ENCODE measurements around the gene RPS6KA1. TPM values are rescaled to one million over a fixed set of nuclear protein-coding genes. Genes with fewer than 3 reads are reported as not detected.

RPS6KA1 gene
- total RNA-seq, 2 experiments from 2014 or later = 131 to 133 TPM

DNA sequence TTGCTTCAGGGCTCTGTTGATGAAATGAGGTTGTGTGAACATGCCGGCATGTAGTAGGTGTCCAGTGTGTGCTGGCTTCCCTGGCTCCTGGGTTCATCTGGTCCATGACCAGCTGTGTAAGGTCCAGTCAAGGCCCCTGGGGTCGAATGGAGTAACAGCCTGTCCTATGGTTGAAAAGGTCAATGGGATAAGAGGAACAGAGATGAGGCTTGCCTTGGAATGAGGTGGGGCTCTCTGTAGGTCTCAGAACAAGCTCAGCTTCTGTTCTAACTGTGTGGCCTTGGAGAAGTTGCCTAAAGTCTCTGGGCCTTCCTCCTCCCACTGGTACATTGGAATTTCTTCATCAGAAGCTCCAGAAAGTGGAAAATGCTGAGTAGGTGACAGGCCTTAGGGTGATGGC lies 26.6 kb downstream of the RPS6KA1 start:
- H3K27me3 Mint-ChIP-seq = no peaks in the 10 kb centered on the region
- no peaks in the 10 kb centered on the region for H3K9me3 Mint-ChIP-seq
- peaks cover 17% of the 10 kb centered on the region for H3K36me3 Mint-ChIP-seq
- no peak for DNase-seq
- peaks cover 27% of the 10 kb centered on the region for H3K4me1 Mint-ChIP-seq
- H3K4me3 Mint-ChIP-seq = no peak overlapping the region
- H3K27ac Mint-ChIP-seq = peak overlapping the region; percentile 28

DNA sequence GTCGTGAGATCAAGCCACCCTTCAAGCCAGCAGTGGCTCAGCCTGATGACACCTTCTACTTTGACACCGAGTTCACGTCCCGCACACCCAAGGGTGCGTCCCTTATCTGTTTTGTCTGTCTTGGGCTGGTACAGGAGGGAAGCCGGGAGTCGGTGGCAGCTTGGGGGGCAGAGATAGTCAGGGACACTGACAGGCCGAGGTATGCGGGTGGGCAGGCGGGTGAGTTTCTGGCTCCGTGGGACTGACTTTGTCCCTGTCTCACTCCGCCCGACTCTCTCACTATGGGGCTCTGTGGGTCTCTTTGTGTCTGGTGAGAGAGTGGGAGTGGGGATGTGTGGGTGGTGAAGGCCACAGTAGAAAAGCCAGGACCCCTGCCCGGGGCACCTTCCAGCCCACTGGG lies 27.4 kb downstream of the RPS6KA1 start:
- H3K9me3 Mint-ChIP-seq = no peaks in the 10 kb centered on the region
- peak overlapping the region; percentile 69 for H3K27ac Mint-ChIP-seq
- no peak for DNase-seq
- H3K27me3 Mint-ChIP-seq = no peaks in the 10 kb centered on the region
- H3K36me3 Mint-ChIP-seq = peaks cover 22% of the 10 kb centered on the region
- no peak overlapping the region for H3K4me3 Mint-ChIP-seq
- peaks cover 27% of the 10 kb centered on the region for H3K4me1 Mint-ChIP-seq

DNA sequence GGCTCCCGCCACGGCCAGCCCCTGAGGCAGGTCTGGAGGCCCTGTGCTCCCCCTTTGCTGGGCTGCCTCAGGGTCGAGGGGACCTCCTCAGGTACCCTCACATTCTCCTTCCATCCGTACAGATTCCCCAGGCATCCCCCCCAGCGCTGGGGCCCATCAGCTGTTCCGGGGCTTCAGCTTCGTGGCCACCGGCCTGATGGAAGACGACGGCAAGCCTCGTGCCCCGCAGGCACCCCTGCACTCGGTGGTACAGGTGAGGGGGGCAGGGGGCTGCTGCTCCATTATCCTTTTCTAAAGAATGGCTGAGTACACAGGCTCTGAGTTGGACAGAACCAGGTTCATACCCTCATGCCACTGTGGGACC lies 29.1 kb downstream of the RPS6KA1 start:
- Mint-ChIP-seq H3K36me3 (peaks cover 29% of the 10 kb centered on the region), H3K27me3 (no peaks in the 10 kb centered on the region), H3K4me3 (no peak overlapping the region), H3K27ac (no peak overlapping the region), H3K4me1 (peaks cover 28% of the 10 kb centered on the region), H3K9me3 (no peaks in the 10 kb centered on the region)
- no peak for DNase-seq

DNA sequence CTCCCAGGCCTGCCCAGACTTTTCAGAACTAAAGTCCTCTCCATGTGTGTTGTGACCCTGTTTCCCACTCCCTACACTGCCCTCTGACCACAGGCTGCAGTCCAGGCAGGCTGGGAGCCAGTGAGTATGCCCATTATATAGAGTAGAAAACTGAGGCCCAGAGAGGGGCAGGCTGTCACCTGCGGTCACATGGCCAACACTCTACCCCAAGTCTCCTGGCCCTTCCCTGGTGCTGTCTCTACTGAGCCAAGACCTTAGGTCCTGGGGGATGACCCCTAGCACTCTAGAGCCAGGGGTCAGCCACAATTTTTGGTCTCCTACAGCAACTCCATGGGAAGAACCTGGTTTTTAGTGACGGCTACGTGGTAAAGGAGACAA lies 30.8 kb downstream of the RPS6KA1 start:
- H3K27ac Mint-ChIP-seq = no peak overlapping the region
- H3K36me3 Mint-ChIP-seq = peaks cover 35% of the 10 kb centered on the region
- no peak overlapping the region for H3K4me3 Mint-ChIP-seq
- no peaks in the 10 kb centered on the region for H3K9me3 Mint-ChIP-seq
- no peaks in the 10 kb centered on the region for H3K27me3 Mint-ChIP-seq
- DNase-seq = no peak
- peaks cover 13% of the 10 kb centered on the region for H3K4me1 Mint-ChIP-seq

DNA sequence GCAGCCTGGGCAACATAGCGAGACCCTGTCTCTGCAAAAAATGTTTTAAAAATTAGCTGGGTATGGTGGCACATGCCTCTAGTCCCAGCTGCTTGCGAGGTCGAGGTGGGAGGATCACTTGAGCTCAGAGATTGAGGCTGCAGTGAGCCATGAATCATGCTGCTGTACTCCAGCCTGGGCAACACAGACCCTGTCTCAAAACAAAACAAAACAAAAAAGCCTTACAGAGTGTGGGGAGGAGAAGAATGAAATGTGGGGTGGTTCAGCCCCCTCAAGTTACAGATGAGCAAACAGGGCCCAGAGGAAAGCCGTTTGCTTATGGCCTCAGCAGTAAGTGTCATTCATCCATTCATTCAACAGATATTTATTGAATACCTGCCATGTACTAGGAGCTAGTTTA lies 40.7 kb downstream of the RPS6KA1 start:
- no peak for DNase-seq
- peaks cover 22% of the 10 kb centered on the region for H3K4me1 Mint-ChIP-seq
- H3K9me3 Mint-ChIP-seq = no peaks in the 10 kb centered on the region
- H3K4me3 Mint-ChIP-seq = no peak overlapping the region
- peak overlapping the region; percentile 36 for H3K27ac Mint-ChIP-seq
- peaks cover 20% of the 10 kb centered on the region for H3K36me3 Mint-ChIP-seq
- H3K27me3 Mint-ChIP-seq = no peaks in the 10 kb centered on the region

DNA sequence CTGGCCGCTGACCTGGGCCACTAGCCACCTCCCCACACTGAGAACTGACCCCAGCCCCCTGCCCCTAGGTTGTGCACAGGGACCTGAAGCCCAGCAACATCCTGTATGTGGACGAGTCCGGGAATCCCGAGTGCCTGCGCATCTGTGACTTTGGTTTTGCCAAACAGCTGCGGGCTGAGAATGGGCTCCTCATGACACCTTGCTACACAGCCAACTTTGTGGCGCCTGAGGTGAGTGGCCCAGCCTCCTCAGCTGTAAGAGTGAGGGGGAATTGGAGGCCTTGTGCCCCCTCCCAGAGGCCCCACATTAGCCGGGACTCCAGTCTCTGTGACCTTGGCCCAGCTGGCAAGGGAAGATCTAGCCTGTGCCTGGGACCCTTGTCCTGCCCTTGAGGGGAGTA lies 41.8 kb downstream of the RPS6KA1 start:
- no peak for DNase-seq
- Mint-ChIP-seq H3K4me3 (no peak overlapping the region), H3K27ac (peak overlapping the region; percentile 11), H3K9me3 (no peaks in the 10 kb centered on the region), H3K36me3 (peaks cover 26% of the 10 kb centered on the region), H3K4me1 (peaks cover 24% of the 10 kb centered on the region), H3K27me3 (no peaks in the 10 kb centered on the region)

DNA sequence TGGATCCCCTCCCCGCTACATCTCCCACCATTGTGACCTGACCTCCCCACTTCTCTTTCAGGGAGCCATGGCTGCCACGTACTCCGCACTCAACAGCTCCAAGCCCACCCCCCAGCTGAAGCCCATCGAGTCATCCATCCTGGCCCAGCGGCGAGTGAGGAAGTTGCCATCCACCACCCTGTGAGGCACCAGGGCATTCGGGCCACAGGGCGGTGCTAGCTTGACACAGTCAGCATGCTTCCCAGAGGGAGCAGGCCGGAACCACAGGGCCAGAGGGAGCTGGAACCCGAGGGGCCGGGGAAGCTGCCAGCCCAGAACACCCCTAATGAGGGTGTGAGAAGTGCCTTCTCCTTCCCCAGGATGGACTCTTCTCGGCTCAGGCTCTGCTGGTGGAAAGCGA lies 44.5 kb downstream of the RPS6KA1 start:
- H3K9me3 Mint-ChIP-seq = no peaks in the 10 kb centered on the region
- peaks cover 32% of the 10 kb centered on the region for H3K4me1 Mint-ChIP-seq
- peaks cover 28% of the 10 kb centered on the region for H3K36me3 Mint-ChIP-seq
- no peaks in the 10 kb centered on the region for H3K27me3 Mint-ChIP-seq
- no peak overlapping the region for H3K4me3 Mint-ChIP-seq
- no peak for DNase-seq
- H3K27ac Mint-ChIP-seq = peak overlapping the region; percentile 27

DNA sequence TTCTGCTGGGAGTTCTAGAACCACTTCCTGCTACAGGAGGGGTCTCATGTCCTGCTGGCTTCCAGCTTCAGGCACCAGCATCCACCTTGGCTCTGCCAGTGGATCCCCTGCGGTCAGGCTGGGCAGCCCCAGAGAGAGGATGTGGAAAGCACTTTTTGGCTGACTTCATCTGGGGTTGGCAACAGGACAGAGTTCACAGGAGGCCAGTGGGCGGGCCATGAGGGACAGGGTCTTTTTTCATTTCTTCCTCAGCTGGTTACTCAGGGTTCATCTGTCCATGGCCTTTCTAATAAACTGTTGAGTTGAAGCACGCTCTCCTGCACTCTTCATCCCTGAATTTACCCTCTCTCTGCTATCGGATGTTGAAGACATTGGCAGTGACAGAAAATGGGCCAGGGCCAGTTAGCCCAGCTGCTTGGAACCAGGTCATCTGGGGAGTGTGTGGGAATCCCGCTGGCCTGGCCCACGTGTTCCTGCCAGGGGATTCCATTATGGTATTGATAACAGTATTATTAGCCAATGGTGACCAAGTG lies 45.2 kb downstream of the RPS6KA1 start:
- H3K27ac Mint-ChIP-seq = peak overlapping the region; percentile 73

DNA sequence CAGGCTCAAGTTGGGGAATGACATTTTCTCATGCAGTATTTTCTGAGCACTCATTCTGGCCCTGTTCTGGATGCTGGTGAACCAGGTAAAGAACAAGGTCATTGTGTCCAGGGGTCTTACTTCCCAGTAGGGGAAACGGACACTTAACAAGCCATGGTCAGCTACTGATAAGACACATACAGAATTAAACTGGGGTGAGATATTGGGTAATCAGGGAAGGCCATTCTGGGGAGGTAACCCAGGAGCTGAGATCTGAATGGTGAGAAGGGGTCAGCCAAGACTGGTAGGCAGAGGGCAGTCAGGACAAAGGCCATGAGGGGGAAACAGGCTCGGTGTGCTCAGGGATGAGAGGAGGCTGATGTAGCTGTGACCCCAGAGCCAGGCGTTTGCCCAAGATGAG lies 45.8 kb downstream of the RPS6KA1 start:
- H3K4me1 Mint-ChIP-seq = peaks cover 39% of the 10 kb centered on the region
- peaks cover 27% of the 10 kb centered on the region for H3K36me3 Mint-ChIP-seq
- no peak for DNase-seq
- peak overlapping the region; percentile 73 for H3K27ac Mint-ChIP-seq
- H3K27me3 Mint-ChIP-seq = no peaks in the 10 kb centered on the region
- H3K9me3 Mint-ChIP-seq = no peaks in the 10 kb centered on the region
- no peak overlapping the region for H3K4me3 Mint-ChIP-seq

More for the DNA sequence above, 45.2 kb downstream of the RPS6KA1 start:
- Mint-ChIP-seq H3K27me3 (no peaks in the 10 kb centered on the region), H3K4me1 (peaks cover 39% of the 10 kb centered on the region), H3K36me3 (peaks cover 24% of the 10 kb centered on the region), H3K4me3 (no peak overlapping the region), H3K9me3 (no peaks in the 10 kb centered on the region)
- DNase-seq = peak; percentile 31

DNA sequence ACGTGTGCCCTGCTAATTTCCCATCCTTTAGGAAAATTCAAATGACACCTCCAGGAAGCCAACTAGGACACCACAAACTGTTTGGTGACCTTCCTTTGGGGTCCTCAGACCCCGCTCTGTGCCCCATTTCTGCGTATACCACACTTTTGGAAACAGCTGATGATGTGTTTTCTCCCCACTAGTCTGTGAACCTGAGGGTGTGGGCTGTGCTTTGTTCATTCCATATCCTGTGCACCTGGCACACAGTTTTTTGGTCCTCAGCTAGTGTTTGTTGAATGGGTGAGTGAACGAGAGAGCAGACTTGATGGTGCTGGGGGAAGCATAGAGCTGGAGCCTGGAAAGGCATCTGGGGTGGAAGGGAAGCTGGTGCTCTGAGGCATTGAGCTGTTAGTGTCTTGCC lies 48.6 kb downstream of the RPS6KA1 start:
- Mint-ChIP-seq H3K4me1 (peaks cover 58% of the 10 kb centered on the region), H3K27me3 (no peaks in the 10 kb centered on the region), H3K27ac (peak overlapping the region; percentile 31), H3K36me3 (peaks cover 25% of the 10 kb centered on the region), H3K9me3 (no peaks in the 10 kb centered on the region), H3K4me3 (no peak overlapping the region)
- no peak for DNase-seq

DNA sequence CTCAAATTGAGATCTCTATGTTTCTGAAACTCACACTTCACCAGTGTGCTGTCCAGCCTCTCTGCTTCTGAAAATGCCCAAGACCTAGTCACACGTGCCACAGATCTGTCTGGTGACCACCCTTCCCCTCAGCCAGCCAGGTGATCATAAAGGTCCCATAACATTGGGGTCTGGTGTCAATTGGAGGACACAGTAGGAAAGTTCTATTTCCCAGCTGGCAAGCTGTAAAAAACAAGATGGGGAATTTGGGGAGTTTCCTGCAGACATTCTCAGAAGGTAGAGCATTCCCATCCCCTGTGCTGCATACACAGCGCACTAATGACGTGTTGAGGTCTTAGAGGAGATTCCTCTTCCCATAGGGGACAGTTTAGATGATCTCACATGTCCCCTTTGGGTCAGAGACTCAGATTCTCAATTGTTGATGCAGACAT lies 50.1 kb downstream of the RPS6KA1 start:
- H3K27ac Mint-ChIP-seq = peak overlapping the region; percentile 87

DNA sequence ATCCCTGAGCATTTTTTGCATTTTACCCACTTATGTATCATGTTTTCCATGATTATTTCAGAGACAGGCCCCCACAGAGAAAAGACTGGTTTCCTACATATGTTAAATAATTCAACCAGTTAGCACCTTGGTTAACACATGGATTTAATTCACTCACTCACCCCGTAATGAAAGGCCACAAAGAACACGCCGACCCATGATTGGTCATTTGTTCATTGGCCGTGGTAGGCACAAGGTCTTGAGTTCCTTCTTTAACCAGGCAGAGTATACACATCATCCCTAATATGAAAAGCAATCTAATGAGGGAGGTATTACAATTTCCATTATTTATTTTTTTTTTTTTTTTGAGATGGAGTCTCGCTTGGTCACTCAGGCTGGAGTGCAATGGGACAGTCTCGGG lies 50.6 kb downstream of the RPS6KA1 start:
- Mint-ChIP-seq H3K4me1 (peaks cover 58% of the 10 kb centered on the region), H3K27ac (peak overlapping the region; percentile 87), H3K9me3 (no peaks in the 10 kb centered on the region), H3K4me3 (peak overlapping the region; percentile 23), H3K27me3 (no peaks in the 10 kb centered on the region), H3K36me3 (peaks cover 15% of the 10 kb centered on the region)
- DNase-seq = peak; percentile 50

More for the DNA sequence above, 50.1 kb downstream of the RPS6KA1 start:
- DNase-seq = peak; percentile 26
- H3K27me3 Mint-ChIP-seq = no peaks in the 10 kb centered on the region
- no peaks in the 10 kb centered on the region for H3K9me3 Mint-ChIP-seq
- H3K4me1 Mint-ChIP-seq = peaks cover 61% of the 10 kb centered on the region
- peaks cover 20% of the 10 kb centered on the region for H3K36me3 Mint-ChIP-seq
- peak overlapping the region; percentile 23 for H3K4me3 Mint-ChIP-seq

DNA sequence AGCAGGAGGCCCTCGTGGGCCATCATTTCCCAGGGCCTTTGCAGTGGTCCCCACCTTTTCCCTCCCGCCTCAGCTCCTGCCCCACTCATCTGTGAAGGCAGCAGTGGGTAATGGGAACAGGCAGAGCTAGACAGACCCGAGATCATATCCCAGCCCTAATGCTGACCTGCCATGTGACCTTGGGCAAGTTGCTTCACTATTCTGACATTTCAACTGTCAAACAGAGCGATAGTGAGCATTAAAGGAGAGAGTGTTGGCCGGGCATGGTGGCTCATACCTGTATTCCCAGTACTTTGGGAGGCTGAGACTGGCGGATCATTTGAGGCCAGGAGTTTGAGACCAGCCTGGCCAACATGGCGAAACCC lies 51.7 kb downstream of the RPS6KA1 start:
- peaks cover 8% of the 10 kb centered on the region for H3K36me3 Mint-ChIP-seq
- no peaks in the 10 kb centered on the region for H3K27me3 Mint-ChIP-seq
- no peak for DNase-seq
- H3K4me1 Mint-ChIP-seq = peaks cover 56% of the 10 kb centered on the region
- H3K27ac Mint-ChIP-seq = peak overlapping the region; percentile 87
- H3K4me3 Mint-ChIP-seq = peak overlapping the region; percentile 39
- no peaks in the 10 kb centered on the region for H3K9me3 Mint-ChIP-seq

DNA sequence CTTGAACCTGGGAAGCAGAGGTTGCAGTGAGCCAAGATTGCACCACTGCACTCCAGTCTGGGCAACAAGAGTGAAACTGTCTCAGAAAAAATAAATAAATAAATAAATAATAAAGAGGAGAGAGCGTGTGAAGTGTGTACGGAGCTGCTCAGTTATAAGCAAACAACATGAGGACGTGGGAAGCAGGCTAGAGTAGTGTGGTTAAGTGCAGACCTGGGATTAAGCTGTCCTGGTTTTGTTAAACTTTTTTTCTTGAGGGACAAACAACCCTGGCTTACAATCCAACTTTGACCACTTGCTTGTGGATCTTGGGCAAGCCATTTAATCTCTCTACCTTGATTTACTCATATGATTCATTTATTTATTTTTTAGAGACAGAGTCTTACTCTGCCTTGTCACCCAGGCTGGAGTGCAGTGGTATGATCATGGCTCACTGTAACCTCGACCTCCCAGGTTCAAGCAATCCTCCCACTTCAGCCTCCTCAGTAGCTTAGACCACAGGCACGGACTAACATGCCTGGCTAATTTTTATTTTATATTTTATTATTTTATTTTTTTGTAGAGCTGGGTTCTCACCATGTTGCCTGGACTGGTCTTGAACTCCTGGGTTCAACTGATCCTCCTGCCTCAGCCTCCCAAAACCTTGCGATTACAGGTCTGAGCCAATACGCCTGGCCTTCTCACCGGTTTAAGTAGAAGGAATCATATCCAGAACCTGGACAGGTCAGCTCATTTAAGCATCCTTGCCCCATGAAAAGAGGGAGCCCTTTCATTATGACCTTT lies 52.7 kb downstream of the RPS6KA1 start:
- Mint-ChIP-seq H3K27me3 (no peaks in the 10 kb centered on the region), H3K27ac (peak overlapping the region; percentile 96), H3K36me3 (peaks cover 8% of the 10 kb centered on the region), H3K9me3 (no peaks in the 10 kb centered on the region), H3K4me1 (peaks cover 54% of the 10 kb centered on the region), H3K4me3 (peak overlapping the region; percentile 22)
- no peak for DNase-seq

DNA sequence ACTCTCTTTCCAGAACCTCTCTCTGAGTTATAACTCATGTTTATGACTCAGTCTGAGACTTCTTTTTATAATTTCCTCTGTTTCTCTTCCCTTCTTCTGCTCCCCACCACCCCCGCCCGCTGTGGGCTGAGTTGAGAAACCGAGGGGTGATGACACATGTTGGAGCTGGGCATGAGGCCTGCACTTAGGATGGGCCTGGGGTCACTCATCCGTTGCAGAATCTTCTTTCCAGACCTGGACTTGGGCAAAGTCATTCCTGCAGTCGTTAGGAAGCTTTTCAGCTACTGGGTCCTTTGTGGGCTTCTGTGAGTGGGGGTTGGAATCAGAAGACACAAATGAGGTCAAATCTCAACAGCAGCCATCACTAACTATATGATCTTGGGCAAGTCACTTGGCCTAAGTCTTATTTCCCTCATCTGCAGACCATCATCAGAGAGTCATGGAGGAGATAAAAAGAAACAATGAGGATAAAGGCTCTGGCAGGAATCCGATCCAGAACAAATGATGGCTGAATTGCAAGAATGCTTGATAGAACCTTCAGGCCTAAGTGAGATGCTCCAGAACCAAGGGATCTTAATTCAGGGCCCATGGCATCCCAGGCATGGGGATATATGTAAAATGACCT lies 53.4 kb downstream of the RPS6KA1 start:
- DNase-seq = peak; percentile 86
- no peaks in the 10 kb centered on the region for H3K27me3 Mint-ChIP-seq
- H3K27ac Mint-ChIP-seq = peak overlapping the region; percentile 96
- H3K4me1 Mint-ChIP-seq = peaks cover 50% of the 10 kb centered on the region
- peaks cover 5% of the 10 kb centered on the region for H3K36me3 Mint-ChIP-seq
- no peaks in the 10 kb centered on the region for H3K9me3 Mint-ChIP-seq
- H3K4me3 Mint-ChIP-seq = peak overlapping the region; percentile 22
